ENCODE measurements around the gene DGLUCY. TPM values are rescaled to one million over a fixed set of nuclear protein-coding genes. Genes with fewer than 3 reads are reported as not detected.
"Not testable (repeated sequence)": the region's sequence is repeated elsewhere in the genome, so short reads cannot be mapped to it uniquely, and the experiment has no call there.

The DGLUCY gene
- total RNA-seq, 2 experiments from 2014 or later: 46.3 to 55.2 TPM

DNA sequence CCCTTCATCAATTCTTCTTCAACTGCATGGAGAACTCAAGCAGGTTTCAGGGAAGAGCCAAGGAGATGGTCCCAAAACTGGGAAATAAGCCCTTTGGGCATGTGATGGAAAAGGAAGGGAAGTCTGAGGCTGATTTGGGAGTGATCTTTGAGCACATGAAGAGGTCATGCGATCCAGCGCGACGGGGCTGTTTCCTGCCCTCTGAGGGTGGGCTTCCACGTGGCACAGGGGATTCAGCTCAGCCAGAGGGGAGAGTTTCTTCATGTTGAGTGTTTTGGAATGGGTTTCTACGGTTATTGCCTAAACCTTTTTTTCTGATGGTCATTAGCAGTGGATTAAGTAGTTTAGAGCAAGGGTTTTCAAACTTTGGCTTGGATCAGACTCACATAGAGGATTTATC, 100.4 kb downstream of the DGLUCY start:
- no peak for DNase-seq
- Mint-ChIP-seq H3K4me3 (no peak overlapping the region), H3K27me3 (no peaks in the 10 kb centered on the region), H3K4me1 (no peaks in the 10 kb centered on the region), H3K9me3 (ENCODE audit: low read depth) (no peaks in the 10 kb centered on the region), H3K27ac (no peak overlapping the region), H3K36me3 (ENCODE audit: low read depth) (peaks cover 35% of the 10 kb centered on the region)
- no peak for ATAC-seq
- CTCF ChIA-PET: no interaction called here
- intact Hi-C loops (cut with DNase I, micrococcal nuclease): no loop called here
- POLR2A ChIA-PET: no interaction called here

DNA sequence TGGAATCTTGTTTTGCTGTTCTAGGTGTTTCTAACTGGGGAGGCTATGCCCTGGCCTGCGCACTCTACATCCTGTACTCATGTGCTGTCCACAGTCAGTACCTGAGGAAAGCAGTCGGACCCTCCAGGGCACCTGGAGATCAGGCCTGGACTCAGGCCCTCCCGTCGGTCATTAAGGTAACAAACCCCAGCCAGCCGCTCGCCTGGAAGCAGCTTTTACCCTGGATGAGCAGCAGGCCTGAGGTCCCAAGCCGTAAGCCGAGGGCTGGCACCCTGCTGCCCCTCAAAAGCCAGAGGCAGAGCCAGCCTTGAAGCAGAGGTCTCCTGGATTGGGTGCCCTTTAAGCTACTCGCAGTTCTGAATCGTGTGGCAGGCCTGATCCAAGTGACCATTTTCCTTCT, 101.5 kb downstream of the DGLUCY start:
- no peak overlapping the region for H3K27ac Mint-ChIP-seq
- CTCF ChIA-PET: interaction anchor here (2.4 kb wide), 1 partner anchor 38 kb away, joined by 10 read pairs; no protein-coding TSS in a partner anchor
- H3K4me1 Mint-ChIP-seq: no peaks in the 10 kb centered on the region
- intact Hi-C loops (cut with DNase I, micrococcal nuclease): no loop called here
- H3K4me3 Mint-ChIP-seq: no peak overlapping the region
- ATAC-seq: no peak
- POLR2A ChIA-PET: interaction anchor here (0.6 kb wide), 1 partner anchor 78 kb away, joined by 3 read pairs; no protein-coding TSS in a partner anchor
- no peak for DNase-seq
- no peaks in the 10 kb centered on the region for H3K27me3 Mint-ChIP-seq
- no peaks in the 10 kb centered on the region for H3K9me3 Mint-ChIP-seq (ENCODE audit: low read depth)
- H3K36me3 Mint-ChIP-seq (ENCODE audit: low read depth): peaks cover 28% of the 10 kb centered on the region

DNA sequence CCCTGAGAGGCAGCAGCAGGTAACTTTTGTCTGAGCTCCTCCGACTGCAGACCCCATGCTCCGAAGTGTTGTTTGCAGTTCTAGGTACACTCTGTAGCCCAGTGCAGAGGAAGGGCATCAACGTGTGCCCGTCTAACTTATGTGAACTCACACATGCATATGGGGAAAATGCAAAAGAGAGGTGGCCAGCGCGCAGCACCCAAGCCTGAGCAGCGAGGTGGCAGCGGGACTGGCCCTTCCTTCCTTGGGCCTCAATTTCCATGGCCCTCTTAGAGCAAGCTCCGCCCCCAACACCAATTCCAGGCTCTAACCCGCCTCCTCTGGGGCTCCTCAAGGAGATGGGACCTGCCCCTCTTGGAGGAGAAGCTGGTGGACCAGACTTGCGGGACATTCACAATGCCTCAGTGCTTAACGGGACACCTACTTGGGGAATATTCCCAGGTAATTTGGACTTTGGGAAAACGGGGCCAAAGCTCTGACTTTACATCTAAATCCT, 102.9 kb downstream of the DGLUCY start:
- peaks cover 32% of the 10 kb centered on the region for H3K36me3 Mint-ChIP-seq (ENCODE audit: low read depth)
- H3K9me3 Mint-ChIP-seq (ENCODE audit: low read depth): peaks cover 3% of the 10 kb centered on the region
- no peak overlapping the region for H3K27ac Mint-ChIP-seq
- intact Hi-C loops (cut with DNase I, micrococcal nuclease): no loop called here
- DNase-seq (no peak), ATAC-seq (no peak)
- no peaks in the 10 kb centered on the region for H3K27me3 Mint-ChIP-seq
- H3K4me3 Mint-ChIP-seq: no peak overlapping the region
- H3K4me1 Mint-ChIP-seq: peaks cover 6% of the 10 kb centered on the region
- ChIA-PET POLR2A (interaction anchor here (0.6 kb wide), 1 partner anchor 389 kb away, joined by 5 read pairs; no protein-coding TSS in a partner anchor), CTCF (interaction anchor here (0.6 to 2.4 kb wide), 2 partner anchors 40 to 42 kb away, joined by 3 to 10 read pairs; no protein-coding TSS in a partner anchor)

DNA sequence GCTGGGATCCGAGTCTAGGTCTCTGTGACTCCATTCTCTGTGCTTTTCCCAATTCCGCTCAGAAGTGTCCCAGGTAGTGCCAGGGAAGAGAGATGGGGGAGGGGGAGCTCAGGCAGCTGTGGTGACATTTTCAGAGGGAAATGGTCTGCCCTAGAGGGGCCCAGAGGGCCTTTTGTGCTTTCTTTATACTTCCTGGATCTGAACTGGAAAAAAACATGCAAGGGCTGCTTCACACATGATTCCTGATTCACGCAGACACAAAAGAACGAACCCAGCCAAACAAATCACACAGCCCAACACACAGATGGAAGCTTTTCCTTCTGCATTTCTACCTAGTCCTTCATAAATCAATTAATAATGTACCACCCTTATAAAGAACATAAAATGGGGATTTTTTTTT, 104.1 kb downstream of the DGLUCY start:
- peaks cover 7% of the 10 kb centered on the region for H3K9me3 Mint-ChIP-seq (ENCODE audit: low read depth)
- ATAC-seq: no peak
- intact Hi-C loops (cut with DNase I, micrococcal nuclease): no loop called here
- DNase-seq: no peak
- H3K36me3 Mint-ChIP-seq (ENCODE audit: low read depth): peaks cover 41% of the 10 kb centered on the region
- no peaks in the 10 kb centered on the region for H3K27me3 Mint-ChIP-seq
- no peak overlapping the region for H3K4me3 Mint-ChIP-seq
- ChIA-PET POLR2A (no interaction called here), CTCF (interaction anchor here (0.6 to 1.1 kb wide), 3 partner anchors 15 to 212 kb away, joined by 3 to 5 read pairs (median 3); no protein-coding TSS in a partner anchor)
- peaks cover 18% of the 10 kb centered on the region for H3K4me1 Mint-ChIP-seq
- H3K27ac Mint-ChIP-seq: no peak overlapping the region

DNA sequence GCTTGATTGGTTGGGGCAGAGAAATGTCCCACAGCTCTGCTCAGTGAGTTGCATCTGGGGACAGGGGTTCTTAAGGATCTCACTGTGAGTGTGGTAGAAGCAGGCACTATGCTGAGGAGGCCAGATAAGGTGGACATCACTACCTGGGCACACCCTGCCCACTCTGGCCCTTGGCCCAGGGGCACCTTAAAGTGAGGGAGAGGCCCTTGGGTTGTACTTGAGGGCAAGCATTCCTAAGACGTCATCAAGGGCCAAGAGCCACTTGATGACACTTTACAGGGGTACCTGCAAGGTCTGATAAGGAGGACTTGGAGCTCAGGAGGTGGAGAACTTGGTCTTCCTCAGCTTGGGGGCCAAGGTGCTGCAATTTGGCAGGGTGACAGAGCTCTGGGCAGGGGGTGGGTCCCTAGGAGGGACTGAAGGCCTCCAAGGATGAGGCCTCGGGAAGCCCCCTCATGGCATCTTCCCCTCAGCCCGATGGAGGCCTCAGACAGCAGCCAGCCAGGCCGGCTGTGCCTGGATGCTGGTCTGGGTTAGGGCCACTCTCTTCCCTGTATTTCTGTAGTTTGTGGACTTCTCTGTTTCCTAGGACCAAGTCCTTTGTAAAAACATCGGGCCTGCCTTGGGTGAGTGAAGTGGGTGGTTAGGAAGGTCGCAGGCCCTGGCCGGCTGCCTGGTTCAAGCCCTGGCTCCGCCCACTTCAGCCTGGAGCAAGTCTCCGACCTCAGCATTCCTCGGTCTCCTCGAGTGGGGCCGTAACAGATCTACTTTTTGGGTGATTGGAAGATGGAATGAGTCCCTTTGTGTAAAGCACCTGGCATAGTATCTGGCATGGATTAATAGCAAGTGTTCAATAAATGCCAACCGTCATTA, 105.9 kb downstream of the DGLUCY start:
- Mint-ChIP-seq H3K9me3 (ENCODE audit: low read depth) (peaks cover 11% of the 10 kb centered on the region), H3K36me3 (ENCODE audit: low read depth) (peaks cover 47% of the 10 kb centered on the region), H3K4me3 (no peak overlapping the region), H3K27ac (peak overlapping the region; percentile 21), H3K27me3 (no peaks in the 10 kb centered on the region), H3K4me1 (peaks cover 34% of the 10 kb centered on the region)
- ChIA-PET CTCF (interaction anchor here (0.8 kb wide), 1 partner anchor 18 kb away, joined by 4 read pairs; no protein-coding TSS in a partner anchor), POLR2A (no interaction called here)
- intact Hi-C loops (cut with DNase I, micrococcal nuclease): no loop called here
- no peak for DNase-seq
- ATAC-seq: no peak

DNA sequence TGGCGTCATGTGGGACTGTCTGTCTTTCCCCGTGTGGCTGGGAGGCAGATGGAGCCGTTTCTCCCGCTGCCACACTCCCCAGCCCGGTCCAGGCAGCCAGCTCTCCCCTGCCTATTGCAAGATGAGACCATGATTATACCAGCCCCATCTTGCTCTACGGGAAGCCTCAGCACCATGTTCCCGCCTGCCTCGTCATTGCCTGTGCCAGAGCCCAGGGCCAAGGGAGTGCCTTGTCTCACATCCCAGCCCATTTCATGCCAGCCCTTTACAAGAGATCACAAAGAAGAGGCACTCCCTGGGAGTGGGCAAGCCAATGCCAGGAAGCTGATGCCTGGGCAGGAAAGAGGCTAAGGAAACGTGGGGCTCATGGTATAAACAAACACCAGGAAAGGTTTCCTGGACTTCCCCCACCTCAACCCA, 106.7 kb downstream of the DGLUCY start:
- Mint-ChIP-seq H3K27ac (no peak overlapping the region), H3K4me3 (no peak overlapping the region), H3K9me3 (ENCODE audit: low read depth) (peaks cover 11% of the 10 kb centered on the region), H3K4me1 (peaks cover 43% of the 10 kb centered on the region), H3K36me3 (ENCODE audit: low read depth) (peaks cover 51% of the 10 kb centered on the region), H3K27me3 (no peaks in the 10 kb centered on the region)
- ATAC-seq (no peak), DNase-seq (no peak)
- POLR2A ChIA-PET: no interaction called here
- intact Hi-C loops (cut with DNase I, micrococcal nuclease): no loop called here
- CTCF ChIA-PET: interaction anchor here (0.7 kb wide), 1 partner anchor 37 kb away, joined by 4 read pairs; no protein-coding TSS in a partner anchor

DNA sequence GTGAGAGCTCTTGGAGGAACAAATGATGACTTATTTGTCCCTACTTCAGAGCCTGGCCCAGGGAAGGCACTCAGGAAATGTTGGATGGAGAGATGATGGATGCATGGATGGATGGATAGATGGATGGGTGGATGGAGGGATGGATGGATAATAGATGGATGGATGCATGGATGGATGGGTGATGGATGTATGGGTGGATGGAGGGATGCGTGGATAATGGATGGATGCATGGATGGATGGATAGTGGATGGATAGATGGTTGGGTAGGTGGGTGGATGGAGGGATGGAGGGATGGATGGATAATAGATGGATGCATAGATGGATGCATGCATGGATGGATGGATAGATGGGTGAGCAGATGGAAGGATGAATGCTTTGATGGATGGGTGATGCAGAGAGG, 107.4 kb downstream of the DGLUCY start:
- ChIA-PET POLR2A (no interaction called here), CTCF (interaction anchor here (0.7 kb wide), 1 partner anchor 38 kb away, joined by 4 read pairs; no protein-coding TSS in a partner anchor)
- ATAC-seq (no peak), DNase-seq (no peak)
- intact Hi-C loops (cut with DNase I, micrococcal nuclease): no loop called here
- Mint-ChIP-seq H3K9me3 (ENCODE audit: low read depth) (peaks cover 11% of the 10 kb centered on the region), H3K4me3 (no peak overlapping the region), H3K27me3 (no peaks in the 10 kb centered on the region), H3K27ac (peak overlapping the region; percentile 26), H3K36me3 (ENCODE audit: low read depth) (peaks cover 50% of the 10 kb centered on the region), H3K4me1 (peaks cover 50% of the 10 kb centered on the region)

DNA sequence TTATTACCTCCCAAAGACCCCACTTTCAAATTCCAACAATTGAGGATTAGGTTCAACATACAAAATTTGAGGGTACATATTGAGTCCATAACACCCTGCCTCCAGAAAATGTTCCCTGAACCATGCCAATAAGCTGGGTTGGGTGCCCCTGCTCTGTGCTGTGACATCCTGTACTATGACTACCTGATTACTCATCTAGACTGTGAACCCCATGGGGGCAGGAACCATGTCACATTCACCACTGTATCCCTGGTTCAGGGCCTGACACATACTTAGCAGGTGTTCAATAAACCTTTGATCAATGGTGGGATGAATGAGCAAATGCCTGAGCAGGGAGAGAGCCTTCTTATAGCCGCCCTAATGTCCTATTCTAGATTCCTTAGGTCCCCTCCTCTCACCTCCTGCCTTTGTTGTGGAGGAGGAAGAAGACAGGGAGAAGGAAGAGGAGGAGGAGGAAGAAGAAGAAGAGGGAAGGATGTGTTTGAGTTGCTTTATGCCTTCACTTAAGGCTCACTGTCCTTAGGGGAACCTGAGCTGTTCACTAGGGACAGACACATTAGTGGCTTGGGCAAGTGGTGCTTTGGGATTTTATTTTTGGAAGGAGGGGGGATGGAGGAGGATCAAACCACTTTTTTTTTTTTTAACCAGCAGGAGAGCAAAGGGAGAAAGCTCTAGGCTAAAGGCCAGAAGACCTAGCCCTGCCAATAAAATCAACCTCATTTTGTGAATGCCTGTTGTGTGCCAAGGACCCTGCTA, 109.3 kb downstream of the DGLUCY start:
- ChIA-PET CTCF (interaction anchor here (0.7 to 1.6 kb wide), 3 partner anchors 13 to 243 kb away, joined by 4 read pairs; no protein-coding TSS in a partner anchor), POLR2A (no interaction called here)
- peak overlapping the region; percentile 79 for H3K27ac Mint-ChIP-seq
- DNase-seq: peak; percentile 59
- peak; percentile 63 for ATAC-seq
- no peak overlapping the region for H3K4me3 Mint-ChIP-seq
- peaks cover 11% of the 10 kb centered on the region for H3K9me3 Mint-ChIP-seq (ENCODE audit: low read depth)
- H3K4me1 Mint-ChIP-seq: peaks cover 69% of the 10 kb centered on the region
- no peaks in the 10 kb centered on the region for H3K27me3 Mint-ChIP-seq
- intact Hi-C loops (cut with DNase I, micrococcal nuclease): no loop called here
- H3K36me3 Mint-ChIP-seq (ENCODE audit: low read depth): peaks cover 45% of the 10 kb centered on the region

DNA sequence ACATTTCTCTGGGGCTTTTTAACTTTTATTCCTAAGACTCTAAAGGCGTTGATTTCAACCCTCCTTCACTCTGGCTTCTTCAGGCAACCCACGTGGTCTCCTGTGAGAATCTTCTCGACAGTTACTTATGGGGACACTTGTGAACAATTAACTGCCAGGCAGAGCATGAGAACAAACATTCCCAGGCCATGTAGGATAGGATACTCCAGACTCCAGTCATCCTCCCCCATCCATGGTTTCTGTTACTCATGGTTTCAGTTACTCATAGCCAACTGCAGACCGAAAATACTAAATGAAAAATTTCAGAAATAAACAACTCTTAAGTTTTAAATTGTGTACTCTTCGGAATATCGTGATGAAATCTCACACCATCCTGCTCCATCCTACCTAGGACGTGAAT, 111.2 kb downstream of the DGLUCY start:
- H3K27me3 Mint-ChIP-seq: no peaks in the 10 kb centered on the region
- peaks cover 44% of the 10 kb centered on the region for H3K36me3 Mint-ChIP-seq (ENCODE audit: low read depth)
- intact Hi-C loops (cut with DNase I, micrococcal nuclease): loop anchor here in 1 of 2 experiments (5.0 kb wide), 2 partner anchors 37 to 253 kb away; no protein-coding TSS in a partner anchor
- peaks cover 11% of the 10 kb centered on the region for H3K9me3 Mint-ChIP-seq (ENCODE audit: low read depth)
- ChIA-PET CTCF (no interaction called here), POLR2A (no interaction called here)
- H3K27ac Mint-ChIP-seq: peak overlapping the region; percentile 100
- H3K4me1 Mint-ChIP-seq: peaks cover 86% of the 10 kb centered on the region
- ATAC-seq (no peak), DNase-seq (no peak)
- no peak overlapping the region for H3K4me3 Mint-ChIP-seq

DNA sequence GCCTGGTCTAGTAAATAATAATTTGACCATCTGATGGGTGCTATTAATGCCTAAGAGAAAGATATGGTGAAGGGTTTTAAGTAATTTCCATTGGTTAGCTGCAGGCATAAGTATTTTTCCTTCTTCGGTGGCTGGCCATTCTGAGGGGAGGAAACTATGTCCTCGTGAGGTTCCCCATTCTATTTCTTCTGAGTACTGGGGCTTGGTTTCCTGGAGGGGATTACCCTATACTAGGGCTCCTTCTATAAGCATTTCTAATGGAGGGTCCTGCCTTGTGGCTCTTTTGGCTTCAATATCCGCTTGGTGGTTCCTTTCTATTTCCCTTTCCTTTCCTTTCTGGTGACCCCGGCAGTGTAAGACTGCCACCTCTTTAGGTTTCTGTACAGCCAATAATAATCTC, 112.5 kb downstream of the DGLUCY start:
- intact Hi-C loops (cut with DNase I, micrococcal nuclease): loop anchor here in 1 of 2 experiments (5.0 kb wide), 2 partner anchors 36 to 254 kb away; no protein-coding TSS in a partner anchor
- peaks cover 12% of the 10 kb centered on the region for H3K9me3 Mint-ChIP-seq (ENCODE audit: low read depth)
- peaks cover 52% of the 10 kb centered on the region for H3K36me3 Mint-ChIP-seq (ENCODE audit: low read depth)
- ChIA-PET POLR2A (interaction anchor here (1.8 to 4.6 kb wide), 2 partner anchors 18 to 32 kb away, joined by 13 to 66 read pairs; partner anchors contain the start of gene GPR68), CTCF (interaction anchor here (3.3 kb wide), 1 partner anchor 17 kb away, joined by 26 read pairs; the partner anchor contains the start of gene GPR68)
- DNase-seq, H3K27me3 Mint-ChIP-seq, ATAC-seq: not testable (repeated sequence)
- peak overlapping the region; percentile 64 for H3K4me3 Mint-ChIP-seq
- H3K27ac Mint-ChIP-seq: peak overlapping the region; percentile 100
- peaks cover 96% of the 10 kb centered on the region for H3K4me1 Mint-ChIP-seq

DNA sequence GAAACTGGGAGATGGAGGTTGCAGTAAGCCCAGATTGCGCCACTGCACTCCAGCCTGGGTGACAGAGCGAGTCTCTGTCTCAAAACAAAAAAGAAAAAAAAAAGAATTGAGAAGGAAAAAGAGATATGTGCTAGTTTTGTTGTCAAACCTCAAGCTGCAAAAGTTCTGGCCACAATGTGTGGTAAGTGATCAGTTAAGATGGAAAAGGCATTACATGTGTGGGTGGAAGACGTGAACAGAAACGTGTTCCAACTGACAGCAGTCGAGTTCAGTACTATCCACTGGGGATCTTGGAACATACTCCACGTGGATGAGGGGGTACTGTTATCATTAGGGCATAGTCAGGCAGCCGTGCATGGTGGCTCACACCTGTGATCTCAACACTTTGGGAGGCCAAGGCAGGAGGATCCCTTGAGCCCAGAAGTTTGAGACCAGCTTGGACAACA, 113.3 kb downstream of the DGLUCY start:
- intact Hi-C loops (cut with DNase I, micrococcal nuclease): loop anchor here in 1 of 2 experiments (5.0 kb wide), 2 partner anchors 35 to 255 kb away; no protein-coding TSS in a partner anchor
- Mint-ChIP-seq H3K36me3 (ENCODE audit: low read depth) (peaks cover 53% of the 10 kb centered on the region), H3K9me3 (ENCODE audit: low read depth) (peaks cover 12% of the 10 kb centered on the region), H3K27me3 (no peaks in the 10 kb centered on the region), H3K27ac (peak overlapping the region; percentile 100), H3K4me3 (peak overlapping the region; percentile 64), H3K4me1 (peaks cover 98% of the 10 kb centered on the region)
- no peak for ATAC-seq
- peak; percentile 65 for DNase-seq
- ChIA-PET CTCF (interaction anchor here (1.0 to 3.3 kb wide), 4 partner anchors 14 to 112 kb away, joined by 3 to 26 read pairs (median 4); partner anchors contain the start of gene GPR68), POLR2A (interaction anchor here (0.6 to 4.6 kb wide), 6 partner anchors 17 to 895 kb away, joined by 3 to 66 read pairs (median 6); partner anchors contain the start of genes CPSF2, GPR68 and NDUFB1)

Measured in activated CD4-positive, alpha-beta T cell treated with anti-CD3 and anti-CD28 coated beads for 36 hours (primary cell).